HEK293T (cell line): Measurements from ENCODE around the gene TK2.

Source experiments
- BHLHE40 ChIP-seq: fragments of 450-650 bp; IDR thresholded peaks from 2 replicates; pipeline ENCODE4 v1.6.1; 2016; ENCODE audit warnings: mild to moderate bottlenecking, moderate library complexity, borderline replicate concordance
- CTBP1 ChIP-seq: fragments of 450-650 bp; IDR thresholded peaks from 2 replicates; pipeline ENCODE4 v1.6.1; 2016; ENCODE audit warnings: borderline replicate concordance
- FOXA1 ChIP-seq: fragments of 450-650 bp; IDR thresholded peaks from 2 replicates; pipeline ENCODE4 v1.6.1; 2016; ENCODE audit warnings: mild to moderate bottlenecking
- FOXM1 ChIP-seq: fragments of 450-650 bp; IDR thresholded peaks from 2 replicates; pipeline ENCODE4 v1.6.1; 2017; ENCODE audit warnings: mild to moderate bottlenecking, borderline replicate concordance
- HDGF ChIP-seq: fragments of 450-650 bp; IDR thresholded peaks from 2 replicates; pipeline ENCODE4 v1.6.1; 2017; ENCODE audit warnings: antibody characterized with exemption, borderline replicate concordance
- LEF1 ChIP-seq: fragments of 450-650 bp; IDR thresholded peaks from 2 replicates; pipeline ENCODE4 v1.6.1; 2017; ENCODE audit warnings: mild to moderate bottlenecking, borderline replicate concordance
- NFRKB ChIP-seq: fragments of 450-650 bp; IDR thresholded peaks from 2 replicates; pipeline ENCODE4 v1.6.1; 2016; ENCODE audit warnings: mild to moderate bottlenecking, moderate library complexity

DNA sequence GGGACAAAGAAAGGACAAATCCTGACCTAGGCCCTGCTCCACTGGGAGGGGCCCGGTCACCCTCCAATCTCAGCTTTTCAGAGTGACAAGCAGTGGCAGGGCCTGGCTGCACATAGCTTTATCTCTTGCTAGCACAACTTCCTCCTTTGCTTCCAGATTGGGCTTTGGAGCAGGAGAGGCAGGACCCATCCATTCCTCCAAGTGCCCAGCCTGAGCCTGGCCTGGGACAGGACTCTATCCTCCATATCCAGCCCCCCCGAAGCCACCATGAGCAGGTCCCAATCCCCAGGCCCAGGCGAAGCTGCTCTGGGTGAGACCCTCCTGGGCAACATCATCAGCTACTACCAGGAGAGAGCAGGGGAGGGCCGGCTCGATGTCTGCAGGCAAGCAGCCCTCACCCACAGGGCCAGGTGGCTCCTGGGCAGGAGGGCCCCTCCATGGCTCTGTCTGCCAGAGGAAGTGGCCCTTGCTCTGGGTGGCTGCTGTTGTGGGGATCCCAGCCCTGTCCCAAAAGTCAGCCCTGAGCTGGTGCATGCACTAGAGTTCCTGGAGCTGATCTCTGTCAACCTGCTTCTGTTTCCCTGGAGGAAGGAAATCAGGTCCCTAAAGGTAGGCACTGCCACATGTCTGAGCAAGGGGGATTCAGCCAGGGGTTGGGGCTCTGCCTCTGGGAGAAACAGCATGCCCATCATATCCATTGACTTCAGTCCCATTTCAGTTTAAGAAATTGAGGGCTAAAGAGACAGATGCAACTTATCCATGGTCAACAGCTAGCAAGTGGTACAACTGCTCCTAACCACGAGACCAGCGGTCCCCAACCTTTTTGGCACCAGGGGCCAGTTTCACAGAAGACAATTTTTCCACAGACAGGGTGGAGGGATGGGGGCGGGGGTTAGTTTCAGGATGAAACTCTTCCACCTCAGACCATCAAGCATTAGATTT is 58.9 kb downstream of the TK2 start:
- no peak for TF ChIP-seq FOXM1
- TF ChIP-seq LEF1, result no peak
- TF ChIP-seq BHLHE40, result no peak
- no peak for TF ChIP-seq FOXA1
- TF ChIP-seq HDGF, result no peak
- TF ChIP-seq NFRKB, result no peak
- TF ChIP-seq CTBP1, result no peak
